ENCODE results near the gene ATP5F1A.

The ATP5F1A gene

GRCh38 chr18:46113751-46114150 is 15.7 kb upstream of the ATP5F1A start:
- no peak overlapping the region for H3K4me3 ChIP-seq (ENCODE audit: control insufficient read depth, low read depth, low read length)
- TF ChIP-seq CTCF (conservative IDR thresholded peaks at IDR 0.05; ENCODE audit: control insufficient read depth, insufficient read depth, low read depth, low read length), result no peak

GRCh38 chr18:46110406-46110805 is 12.3 kb upstream of the ATP5F1A start:
- no peak for DNase-seq (ENCODE audit: low read depth)

More at GRCh38 chr18:46113751-46114150, 15.7 kb upstream of the ATP5F1A start:
- no peak for DNase-seq (ENCODE audit: low read depth)

GRCh38 chr18:46109386-46109785 is 11.3 kb upstream of the ATP5F1A start:
- DNase-seq (ENCODE audit: low read depth), result no peak
- TF ChIP-seq CTCF (conservative IDR thresholded peaks at IDR 0.05; ENCODE audit: control insufficient read depth, insufficient read depth, low read depth, low read length), result no peak
- H3K4me3 ChIP-seq (ENCODE audit: control insufficient read depth, low read depth, low read length), result no peak overlapping the region

More at GRCh38 chr18:46110406-46110805, 12.3 kb upstream of the ATP5F1A start:
- H3K4me3 ChIP-seq (ENCODE audit: control insufficient read depth, low read depth, low read length), result no peak overlapping the region
- TF ChIP-seq CTCF (conservative IDR thresholded peaks at IDR 0.05; ENCODE audit: control insufficient read depth, insufficient read depth, low read depth, low read length), result no peak

- peak within 1 kb of the TSS; percentile 98 for H3K4me3 ChIP-seq (ENCODE audit: control insufficient read depth, low read depth, low read length)
- TF ChIP-seq CTCF (conservative IDR thresholded peaks at IDR 0.05; ENCODE audit: control insufficient read depth, insufficient read depth, low read depth, low read length), result no peak
- peak; percentile 70 for DNase-seq (ENCODE audit: low read depth)
Observed at GRCh38 chr18:46104128-46104911, 6.2 kb upstream of the ATP5F1A start, which contains the start of gene HAUS1. Gene HAUS1 (plus strand): TSS chr18:46104385. CDS start chr18:46104412, 27 bp downstream.

- TF ChIP-seq CTCF (conservative IDR thresholded peaks at IDR 0.05; ENCODE audit: control insufficient read depth, insufficient read depth, low read depth, low read length), result no peak
- DNase-seq (ENCODE audit: low read depth), result no peak
- no peak overlapping the region for H3K4me3 ChIP-seq (ENCODE audit: control insufficient read depth, low read depth, low read length)
Observed at GRCh38 chr18:46099463-46099862, 1.4 kb upstream of the ATP5F1A start.

- DNase-seq (ENCODE audit: low read depth), result no peak
- TF ChIP-seq CTCF (conservative IDR thresholded peaks at IDR 0.05; ENCODE audit: control insufficient read depth, insufficient read depth, low read depth, low read length), result no peak
- peak overlapping the region; percentile 96 for H3K4me3 ChIP-seq (ENCODE audit: control insufficient read depth, low read depth, low read length)
Observed at GRCh38 chr18:46098616-46098933, 479 bp upstream of the ATP5F1A start.

Data from fibroblast of mammary gland (primary cell).